ENCODE results near the gene SDC3.

The SDC3 gene

DNA sequence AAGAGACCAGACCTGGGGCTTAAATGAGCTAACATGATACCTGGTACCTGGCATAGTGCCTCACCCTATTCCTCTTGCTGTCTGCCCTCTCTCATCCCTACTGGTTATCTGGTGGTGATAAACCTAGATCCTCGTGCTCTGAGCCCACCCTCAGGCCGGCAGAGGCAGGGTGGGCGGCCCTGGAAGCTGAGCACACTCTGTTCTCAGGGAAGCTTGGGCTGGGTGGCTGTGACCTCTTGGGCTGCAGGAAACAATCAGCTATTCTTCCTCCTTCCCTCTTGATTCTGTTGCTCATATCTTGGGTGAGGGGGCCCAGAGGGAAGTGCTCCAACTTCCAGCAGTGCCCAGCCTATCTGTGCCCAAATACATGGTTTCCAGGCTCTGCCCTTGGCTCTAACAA is 42.0 kb downstream of the SDC3 start:
- DNase-seq: no peak
- in situ Hi-C loops (cut with MboI; ENCODE audit: low pct_unique_long_range_greater_than_20kb, low sequenced_read_pairs): no loop called here

DNA sequence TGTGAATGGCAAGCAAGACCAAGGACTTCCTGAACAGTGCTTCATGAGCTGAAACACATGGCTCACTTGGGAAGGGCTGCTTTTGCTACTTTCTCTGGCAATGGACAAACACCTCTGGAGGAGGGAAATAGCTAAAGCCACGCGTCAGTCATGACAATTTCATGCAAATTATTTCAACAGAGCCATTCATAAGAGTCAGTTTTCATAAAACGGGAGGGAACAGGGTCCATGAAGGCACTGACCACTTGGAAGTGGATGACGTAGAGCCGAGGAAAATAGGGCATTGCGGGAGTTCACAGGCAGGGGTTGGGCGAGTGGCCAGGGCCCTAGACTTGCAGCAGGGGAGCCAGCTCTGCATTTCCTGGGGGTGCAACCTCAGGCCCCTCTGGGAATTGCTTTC is 43.9 kb downstream of the SDC3 start:
- in situ Hi-C loops (cut with MboI; ENCODE audit: low pct_unique_long_range_greater_than_20kb, low sequenced_read_pairs): no loop called here
- DNase-seq: no peak

DNA sequence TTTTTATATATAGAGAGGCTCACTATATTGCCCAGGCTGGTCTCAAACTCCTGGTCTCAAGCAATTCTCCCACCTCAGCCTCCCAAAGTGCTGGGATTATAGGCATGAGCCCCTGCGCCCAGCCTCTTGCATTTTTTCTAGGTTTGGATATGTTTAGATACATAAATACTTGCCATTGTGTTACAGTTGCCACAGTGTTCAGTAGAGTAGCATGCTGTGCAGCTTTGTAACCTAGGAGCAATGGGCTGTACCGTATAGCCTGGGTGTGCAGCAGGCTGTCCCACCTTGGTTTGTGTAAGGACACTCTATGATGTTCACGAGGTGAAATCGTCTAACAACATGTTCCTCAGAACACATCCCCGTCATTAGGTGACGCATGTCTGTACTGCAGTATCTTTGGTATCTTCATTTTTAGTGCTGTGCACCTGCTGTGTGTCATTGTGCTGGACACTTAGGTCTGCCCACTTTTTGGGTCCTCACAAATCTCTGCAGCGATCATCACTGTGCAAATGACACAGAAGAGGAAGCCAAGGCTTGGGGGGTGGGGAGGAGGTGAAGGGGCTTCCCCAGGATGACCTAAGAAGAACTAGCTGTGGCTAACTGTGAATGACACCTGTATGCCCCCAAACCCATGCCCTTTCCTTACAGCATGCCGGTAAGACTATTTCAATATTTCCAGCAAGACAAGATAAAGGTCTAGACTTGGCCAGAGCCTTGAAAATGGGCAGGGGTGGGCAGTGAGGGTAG is 44.5 kb downstream of the SDC3 start:
- in situ Hi-C loops (cut with MboI; ENCODE audit: low pct_unique_long_range_greater_than_20kb, low sequenced_read_pairs): no loop called here
- no peak for DNase-seq

DNA sequence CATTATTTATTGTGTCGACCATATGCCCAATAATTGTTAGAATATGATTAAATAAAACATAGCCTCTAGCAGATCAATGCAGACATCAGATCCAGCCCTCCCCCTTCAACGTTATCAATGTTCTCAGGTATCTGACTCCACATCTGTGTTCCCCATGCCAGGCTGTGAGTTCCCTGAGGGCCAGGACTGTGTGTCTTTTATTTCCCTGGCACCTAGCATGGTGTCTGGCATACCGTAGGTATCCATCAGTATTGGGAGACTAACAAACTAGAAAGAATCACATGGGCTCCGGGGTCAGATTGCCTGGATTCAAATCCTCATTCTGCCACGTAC is 48.3 kb downstream of the SDC3 start:
- DNase-seq: no peak
- in situ Hi-C loops (cut with MboI; ENCODE audit: low pct_unique_long_range_greater_than_20kb, low sequenced_read_pairs): no loop called here

DNA sequence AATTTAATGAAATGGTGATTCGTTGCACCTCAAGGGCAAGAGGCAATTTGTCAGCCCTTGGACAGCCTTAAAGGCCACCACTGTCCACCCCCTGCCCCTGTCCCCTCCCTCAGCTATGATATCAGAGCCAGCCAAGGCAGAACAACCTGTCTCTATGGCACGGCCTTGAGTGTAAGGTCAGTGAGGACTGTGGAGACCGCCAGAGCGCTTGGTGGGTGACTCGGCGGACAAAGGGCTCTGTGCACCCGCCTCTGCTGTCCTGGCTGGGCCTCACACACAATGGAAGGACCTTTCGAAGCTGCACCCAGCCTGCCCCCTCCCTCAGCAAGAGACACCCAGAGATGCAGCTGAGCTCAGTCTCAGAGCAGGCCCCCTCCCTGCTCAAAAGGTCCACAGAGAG is 50.6 kb downstream of the SDC3 start:
- in situ Hi-C loops (cut with MboI; ENCODE audit: low pct_unique_long_range_greater_than_20kb, low sequenced_read_pairs): no loop called here
- DNase-seq: no peak

DNA sequence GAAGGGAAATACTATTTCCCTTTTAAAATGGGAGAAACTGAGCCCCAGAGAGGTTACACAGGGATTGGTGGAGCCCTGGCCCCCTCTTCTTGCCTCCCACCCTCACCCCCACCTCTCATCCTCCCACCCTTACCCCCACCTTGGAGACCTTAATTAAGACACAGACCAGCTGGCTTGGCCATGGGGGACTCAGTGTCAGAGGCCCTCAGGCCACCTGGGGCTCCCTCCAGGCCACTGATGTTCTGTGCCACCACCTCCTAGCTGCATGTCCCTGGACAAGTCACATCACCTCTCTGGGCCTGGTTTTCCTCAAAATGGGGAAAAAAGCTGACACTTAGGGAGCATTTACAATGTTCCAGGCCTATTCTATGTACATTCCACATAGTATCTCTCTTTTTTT is 51.5 kb downstream of the SDC3 start:
- no peak for DNase-seq
- in situ Hi-C loops (cut with MboI; ENCODE audit: low pct_unique_long_range_greater_than_20kb, low sequenced_read_pairs): no loop called here

DNA sequence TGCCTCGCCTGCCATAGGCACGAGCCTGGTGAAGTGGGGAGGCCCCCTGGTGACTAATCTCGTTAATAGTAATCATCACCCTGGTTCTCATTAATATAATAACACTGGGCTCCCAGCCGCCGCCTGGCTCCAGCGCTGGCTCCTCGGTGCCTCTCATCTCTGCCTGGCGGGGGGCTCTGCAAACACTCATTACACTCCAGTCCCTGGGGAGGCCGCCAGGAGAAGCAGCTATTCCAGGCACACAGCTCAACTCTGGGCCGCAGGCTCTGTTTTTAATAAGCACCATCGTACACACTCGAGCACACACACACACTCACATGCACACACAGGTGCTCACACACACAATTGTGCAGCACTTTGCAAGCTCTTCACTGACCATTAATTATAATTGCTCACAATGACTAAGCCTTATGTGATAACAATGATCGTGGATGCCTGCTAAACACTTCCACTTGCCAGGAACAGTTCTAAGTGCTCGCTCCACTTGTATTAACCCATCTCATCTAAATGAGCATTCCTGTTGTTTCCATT is 52.2 kb downstream of the SDC3 start:
- in situ Hi-C loops (cut with MboI; ENCODE audit: low pct_unique_long_range_greater_than_20kb, low sequenced_read_pairs): no loop called here
- no peak for DNase-seq

DNA sequence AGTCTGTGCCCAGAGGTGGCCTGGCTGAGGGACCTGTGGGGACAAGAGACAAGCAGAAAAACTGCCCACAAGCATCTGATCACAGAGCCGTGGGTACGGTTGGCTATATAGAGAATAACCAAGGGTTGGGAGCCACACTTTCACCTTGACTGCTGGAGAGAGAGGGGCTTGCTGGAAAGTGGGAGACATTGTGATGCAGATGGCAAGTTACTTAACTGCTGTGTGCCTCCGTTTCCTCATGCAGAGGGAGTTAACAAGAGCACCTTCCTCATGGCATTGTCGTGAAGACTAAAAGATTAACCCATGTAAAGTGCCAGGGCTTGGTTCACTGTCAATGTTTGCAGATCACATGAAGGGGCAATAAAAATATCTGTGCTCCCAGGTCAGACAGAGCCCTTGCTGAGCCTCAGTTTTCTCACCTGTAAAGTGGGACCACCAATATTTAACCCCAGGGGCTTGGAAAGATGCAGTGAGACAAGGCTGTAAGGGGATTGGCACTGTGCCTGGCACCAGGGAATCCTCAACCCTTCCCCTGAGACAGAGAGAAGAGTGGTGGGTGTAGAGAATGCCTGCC is 52.8 kb downstream of the SDC3 start:
- no peak for DNase-seq
- in situ Hi-C loops (cut with MboI; ENCODE audit: low pct_unique_long_range_greater_than_20kb, low sequenced_read_pairs): no loop called here

DNA sequence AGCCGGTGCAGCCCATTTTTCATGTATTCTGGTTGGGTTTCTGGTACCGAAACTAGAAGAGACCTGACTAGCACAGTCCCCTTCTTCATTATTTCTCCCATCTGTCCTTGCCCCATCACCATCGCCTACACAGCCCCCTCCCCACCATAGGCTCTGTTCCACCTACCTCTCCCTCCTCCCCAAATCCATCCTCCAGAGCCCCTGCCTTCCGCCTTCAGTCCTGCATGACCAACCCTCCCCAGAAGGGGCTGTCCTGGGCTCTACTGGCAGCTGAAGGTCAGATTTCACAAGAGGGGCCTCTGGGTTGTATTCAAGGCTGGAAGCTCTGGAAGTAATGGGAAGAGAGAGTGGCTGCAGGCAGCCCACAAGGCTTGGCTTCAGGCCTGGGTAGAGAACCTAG is 55.2 kb downstream of the SDC3 start:
- DNase-seq: no peak
- in situ Hi-C loops (cut with MboI; ENCODE audit: low pct_unique_long_range_greater_than_20kb, low sequenced_read_pairs): no loop called here

DNA sequence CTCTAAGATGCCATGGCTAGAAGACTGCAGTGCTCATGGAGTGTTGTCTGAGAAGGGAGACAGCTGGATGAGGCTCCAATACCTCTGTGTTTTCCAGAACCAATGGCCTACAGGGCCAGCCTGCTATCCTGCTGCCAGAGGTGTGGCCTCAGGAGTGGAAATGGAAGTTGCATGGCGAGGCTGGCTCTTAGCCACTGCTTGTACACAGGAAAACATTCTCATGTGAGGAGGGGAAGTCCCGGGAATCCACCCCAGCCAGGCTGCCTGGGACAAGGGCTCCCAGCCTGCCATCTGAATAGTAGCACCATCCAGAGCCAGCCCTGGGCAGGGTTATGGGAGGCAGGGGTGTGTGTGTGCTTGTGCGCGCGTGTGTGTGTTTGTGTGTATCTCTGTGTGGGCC is 56.5 kb downstream of the SDC3 start:
- in situ Hi-C loops (cut with MboI; ENCODE audit: low pct_unique_long_range_greater_than_20kb, low sequenced_read_pairs): no loop called here
- DNase-seq: no peak

DNA sequence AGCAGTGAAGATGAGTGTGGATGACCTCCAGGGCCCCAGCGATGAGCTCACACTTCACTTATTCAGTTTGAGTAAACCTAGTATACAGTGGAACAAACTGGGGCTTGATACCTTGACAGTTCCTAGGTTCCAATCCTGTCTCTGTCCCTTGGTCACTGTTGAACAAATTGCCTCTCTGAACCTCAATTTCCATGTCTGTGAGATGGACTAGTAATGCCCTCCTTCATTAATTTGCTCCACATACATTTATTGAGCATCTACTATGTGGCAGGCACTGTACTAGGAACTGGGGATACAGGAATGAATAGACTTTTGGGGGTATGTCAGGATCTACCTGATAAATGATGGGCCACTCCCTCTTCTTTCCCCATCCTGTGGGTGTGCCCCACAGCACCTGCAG is 57.3 kb downstream of the SDC3 start:
- in situ Hi-C loops (cut with MboI; ENCODE audit: low pct_unique_long_range_greater_than_20kb, low sequenced_read_pairs): no loop called here
- no peak for DNase-seq

DNA sequence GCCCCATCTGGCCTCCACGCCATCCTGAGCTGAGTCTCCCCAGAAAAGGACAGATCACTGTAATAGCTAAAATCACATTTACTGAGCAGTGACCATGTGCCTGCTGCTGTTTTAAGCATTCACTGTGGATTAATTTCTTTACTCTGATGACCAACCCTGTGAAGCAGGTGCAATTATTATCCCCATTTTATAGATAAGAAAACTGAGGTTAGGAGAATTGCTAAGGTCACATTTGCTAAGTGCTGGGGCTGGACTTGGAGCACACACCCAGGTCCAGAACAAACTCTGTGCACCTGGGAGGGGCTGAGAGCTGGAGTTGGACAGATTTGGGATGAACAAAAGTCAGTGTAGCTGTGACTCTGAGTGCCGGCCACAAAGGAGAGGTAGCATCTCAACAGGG is 58.0 kb downstream of the SDC3 start:
- no peak for DNase-seq
- in situ Hi-C loops (cut with MboI; ENCODE audit: low pct_unique_long_range_greater_than_20kb, low sequenced_read_pairs): no loop called here

DNA sequence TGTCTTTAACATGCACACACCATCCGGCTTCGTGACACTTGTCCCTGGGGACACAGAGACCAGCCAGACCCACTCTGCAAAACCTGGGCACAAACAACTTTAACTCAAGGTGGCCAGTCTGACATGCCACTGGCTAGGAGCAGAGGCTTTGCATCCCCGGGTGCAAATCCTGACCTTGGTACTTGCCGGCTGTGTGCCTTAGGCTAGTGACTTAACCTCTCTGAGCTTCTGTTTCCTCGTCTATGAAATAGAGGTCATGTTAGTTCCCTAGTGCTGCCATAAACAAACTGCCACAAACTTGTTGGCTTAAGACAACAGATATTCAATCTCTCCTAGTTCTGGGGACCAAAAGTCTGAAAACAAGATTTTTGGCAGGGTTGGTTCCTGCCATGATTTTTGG is 60.4 kb downstream of the SDC3 start:
- in situ Hi-C loops (cut with MboI; ENCODE audit: low pct_unique_long_range_greater_than_20kb, low sequenced_read_pairs): no loop called here

DNA sequence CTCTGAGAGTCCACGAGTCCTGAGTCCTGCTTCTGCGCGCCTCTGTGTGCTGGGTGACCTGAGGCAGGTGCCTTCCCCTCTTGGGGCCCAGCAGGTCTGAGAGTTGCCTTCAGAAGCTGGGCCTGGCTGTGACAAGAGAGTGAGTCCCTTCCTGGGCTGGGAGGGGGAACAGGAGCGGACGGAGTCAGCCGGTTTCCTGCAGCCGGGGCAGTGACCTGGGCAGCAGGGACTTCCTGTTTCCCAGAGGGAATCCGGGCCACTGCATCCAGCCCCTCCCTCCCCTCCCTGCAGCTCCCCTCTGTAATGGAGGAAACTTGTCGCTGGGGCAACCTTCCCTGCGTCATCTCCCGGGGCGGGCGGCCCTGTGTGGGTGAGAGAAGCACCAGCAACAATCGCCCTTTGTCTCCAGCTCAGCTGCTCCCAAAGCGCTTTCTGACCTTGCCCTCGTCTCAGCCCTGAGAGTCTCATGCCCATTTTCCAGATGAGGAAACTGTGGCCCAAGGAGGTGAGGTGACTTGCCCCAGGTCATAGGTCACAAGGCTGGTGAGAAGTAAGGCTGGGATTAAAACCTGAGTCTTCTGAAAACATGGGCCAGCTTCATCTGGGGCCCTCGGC is 61.1 kb downstream of the SDC3 start:
- in situ Hi-C loops (cut with MboI; ENCODE audit: low pct_unique_long_range_greater_than_20kb, low sequenced_read_pairs): no loop called here
- no peak for DNase-seq

More for the DNA sequence above, 60.4 kb downstream of the SDC3 start:
- DNase-seq: no peak

DNA sequence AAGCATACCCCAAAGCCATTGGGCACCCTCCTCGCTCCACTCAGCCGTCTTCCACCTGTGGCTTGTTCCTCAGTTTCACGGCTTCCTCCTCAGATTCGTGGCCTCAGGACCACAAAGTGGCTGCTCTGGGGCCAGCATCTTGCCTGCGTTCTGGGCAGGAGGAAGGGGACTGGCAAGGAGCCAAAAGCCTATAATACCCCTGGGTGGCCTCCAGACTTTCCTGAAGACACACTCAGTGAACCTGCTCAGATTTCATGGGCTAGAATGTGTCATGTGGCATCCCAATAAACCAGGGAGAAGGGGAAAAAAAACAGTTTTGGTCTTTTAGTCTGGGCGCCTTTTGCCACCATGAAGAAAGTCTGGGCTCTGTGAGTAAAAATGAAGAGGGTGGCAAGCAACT is 62.0 kb downstream of the SDC3 start:
- DNase-seq: no peak
- in situ Hi-C loops (cut with MboI; ENCODE audit: low pct_unique_long_range_greater_than_20kb, low sequenced_read_pairs): no loop called here

DNA sequence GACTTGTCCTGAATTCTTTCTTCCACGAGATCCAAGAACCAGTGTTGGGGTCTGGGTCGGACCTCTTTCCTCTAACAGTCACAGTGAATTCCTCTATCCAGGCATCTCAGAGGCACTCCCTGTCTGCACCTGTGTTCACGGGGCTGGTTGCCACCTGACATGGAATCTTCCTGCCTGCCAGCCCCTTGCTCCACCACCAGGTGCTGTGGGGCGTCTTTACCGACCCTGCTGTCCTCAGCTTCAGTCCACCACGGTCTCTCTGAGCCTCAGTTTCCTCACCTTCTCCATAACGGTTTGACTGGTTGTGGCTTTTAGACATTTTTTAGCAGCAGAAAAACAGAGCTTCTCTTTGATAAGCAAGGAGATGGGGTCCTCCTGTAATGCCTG is 62.7 kb downstream of the SDC3 start:
- no peak for DNase-seq
- in situ Hi-C loops (cut with MboI; ENCODE audit: low pct_unique_long_range_greater_than_20kb, low sequenced_read_pairs): no loop called here

DNA sequence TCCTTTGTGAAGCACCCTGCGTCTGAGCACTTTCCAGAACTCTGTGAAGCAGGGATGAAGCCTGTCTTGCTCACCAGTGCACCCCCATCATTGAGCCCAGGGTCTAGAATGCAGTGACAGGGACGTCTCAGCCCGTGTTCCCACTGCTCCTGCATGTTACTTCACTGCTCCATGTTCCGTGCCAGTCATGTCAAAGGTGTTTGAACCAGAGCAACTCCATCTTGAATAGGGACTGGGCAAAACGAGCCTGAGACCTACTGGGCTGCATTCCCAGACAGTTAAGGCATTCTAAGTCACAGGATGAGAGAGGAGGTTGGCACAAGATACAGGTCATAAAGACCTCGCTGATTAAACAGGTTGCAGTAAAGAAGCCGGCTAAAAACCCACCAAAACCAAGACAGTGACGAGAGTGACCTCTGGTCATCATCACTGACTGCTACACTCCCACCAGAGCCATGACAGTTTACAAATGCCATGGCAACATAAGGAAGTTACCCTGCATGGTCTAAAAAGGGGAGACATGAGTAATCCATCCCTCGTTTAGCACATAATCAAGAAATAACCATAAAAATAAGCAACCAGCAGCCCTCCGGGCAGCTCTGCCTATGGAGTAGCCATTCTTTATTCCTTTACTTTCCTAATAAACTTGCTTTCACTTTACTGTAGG is 63.2 kb downstream of the SDC3 start:
- in situ Hi-C loops (cut with MboI; ENCODE audit: low pct_unique_long_range_greater_than_20kb, low sequenced_read_pairs): no loop called here
- DNase-seq: no peak

DNA sequence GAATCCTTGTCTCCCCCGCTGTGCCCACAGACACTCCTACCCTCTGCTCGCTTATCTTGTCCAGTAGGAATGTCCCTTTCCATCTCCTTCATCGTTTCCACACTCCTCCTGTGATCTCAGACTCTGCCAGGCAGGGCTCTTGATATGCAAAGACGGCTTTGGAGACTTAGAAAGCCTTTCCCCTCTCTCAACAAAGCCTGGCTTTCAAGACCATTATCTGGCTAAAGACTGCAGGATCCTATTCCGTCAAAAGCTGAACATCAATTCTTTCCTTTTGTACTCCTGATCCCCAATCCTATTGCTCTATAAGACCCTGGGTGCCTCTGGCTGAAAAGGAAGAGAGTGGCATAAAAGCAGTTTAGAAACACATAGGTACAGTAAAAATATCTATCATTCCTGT is 63.9 kb downstream of the SDC3 start:
- in situ Hi-C loops (cut with MboI; ENCODE audit: low pct_unique_long_range_greater_than_20kb, low sequenced_read_pairs): no loop called here

DNA sequence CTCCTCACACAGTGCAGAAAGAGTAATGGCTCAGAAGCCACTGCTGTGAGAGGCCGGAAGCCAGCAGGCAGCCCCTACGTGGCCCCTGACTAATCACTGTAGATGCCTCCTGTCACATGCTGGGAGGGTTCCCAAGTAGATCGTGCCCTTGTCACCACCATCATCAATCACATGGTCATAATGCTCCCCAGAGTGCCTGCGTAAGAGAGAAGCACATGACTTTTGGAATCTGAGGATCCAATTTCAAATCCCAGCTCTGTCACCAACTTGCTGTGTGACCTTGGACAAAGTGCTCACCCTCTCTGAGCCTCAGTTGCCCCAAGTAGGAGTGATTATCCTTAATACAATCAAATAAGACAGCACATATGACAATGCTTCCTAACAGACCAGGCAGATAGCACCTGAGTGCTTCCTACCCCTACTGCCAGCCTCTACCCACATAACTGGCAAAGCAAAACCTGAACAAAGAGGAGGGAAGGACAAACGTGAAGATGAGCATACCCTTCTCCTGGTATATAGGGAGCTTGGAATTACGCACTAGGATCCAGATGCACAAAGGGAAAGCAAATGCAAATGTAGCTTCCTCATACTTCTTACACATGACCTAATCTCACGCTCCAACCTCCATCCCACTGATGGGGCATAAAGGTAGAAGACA is 65.7 kb downstream of the SDC3 start:
- in situ Hi-C loops (cut with MboI; ENCODE audit: low pct_unique_long_range_greater_than_20kb, low sequenced_read_pairs): no loop called here
- no peak for DNase-seq

More for the DNA sequence above, 63.9 kb downstream of the SDC3 start:
- no peak for DNase-seq
